ENCODE measurements around the gene PSMB10. TPM values are rescaled to one million over a fixed set of nuclear protein-coding genes. Genes with fewer than 3 reads are reported as not detected.

Gene PSMB10
- total and polyA plus RNA-seq, 2 experiments from 2014 or later: 26.7 to 53.2 TPM

DNA sequence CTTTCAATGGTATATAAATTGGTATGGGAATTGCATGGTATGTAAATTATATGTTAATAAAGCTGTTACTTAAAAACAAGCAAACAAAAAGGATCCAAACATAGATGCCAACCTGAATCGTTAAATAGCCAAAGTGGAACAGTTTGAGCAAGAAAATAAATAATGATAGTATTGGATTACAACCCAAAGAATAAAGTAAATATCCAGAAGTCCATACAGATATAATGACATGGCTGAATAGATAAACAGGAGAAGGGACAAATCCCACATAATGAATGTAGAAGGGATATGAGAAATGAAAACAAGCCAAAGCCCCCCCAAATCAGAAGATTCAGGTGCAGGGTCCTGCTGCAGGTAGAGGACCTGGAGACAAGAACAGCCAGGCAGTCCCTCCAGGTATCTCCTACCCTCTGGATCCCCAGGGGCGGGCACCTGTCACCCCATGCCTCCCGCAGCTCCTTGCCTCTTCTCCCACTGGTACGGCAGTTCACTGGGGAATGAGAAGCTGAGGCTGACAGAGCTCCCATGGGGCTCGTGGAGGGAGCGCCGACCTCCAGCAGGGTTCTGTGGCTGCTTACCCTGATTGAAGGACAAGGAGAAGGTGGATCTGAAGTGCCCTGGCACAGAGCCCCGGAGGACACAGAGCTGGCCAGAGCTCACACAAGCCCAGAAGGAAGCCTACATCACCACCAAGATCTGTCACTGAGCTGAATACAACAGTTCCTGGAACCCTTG is 17.2 kb upstream of the PSMB10 start:
- Histone ChIP-seq H3K27ac (no peak overlapping the region), H3K4me1 (ENCODE audit: low read depth) (no peaks in the 10 kb centered on the region), H3K36me3 (peaks cover 30% of the 10 kb centered on the region), H3K27me3 (no peaks in the 10 kb centered on the region), H3K4me3 (no peak overlapping the region), H3K9me3 (ENCODE audit: low read depth) (no peaks in the 10 kb centered on the region)
- DNase-seq (ENCODE audit: low read depth in 1 of 2, low spot score in 1 of 2): no peak
- TF ChIP-seq, protein P1, sequence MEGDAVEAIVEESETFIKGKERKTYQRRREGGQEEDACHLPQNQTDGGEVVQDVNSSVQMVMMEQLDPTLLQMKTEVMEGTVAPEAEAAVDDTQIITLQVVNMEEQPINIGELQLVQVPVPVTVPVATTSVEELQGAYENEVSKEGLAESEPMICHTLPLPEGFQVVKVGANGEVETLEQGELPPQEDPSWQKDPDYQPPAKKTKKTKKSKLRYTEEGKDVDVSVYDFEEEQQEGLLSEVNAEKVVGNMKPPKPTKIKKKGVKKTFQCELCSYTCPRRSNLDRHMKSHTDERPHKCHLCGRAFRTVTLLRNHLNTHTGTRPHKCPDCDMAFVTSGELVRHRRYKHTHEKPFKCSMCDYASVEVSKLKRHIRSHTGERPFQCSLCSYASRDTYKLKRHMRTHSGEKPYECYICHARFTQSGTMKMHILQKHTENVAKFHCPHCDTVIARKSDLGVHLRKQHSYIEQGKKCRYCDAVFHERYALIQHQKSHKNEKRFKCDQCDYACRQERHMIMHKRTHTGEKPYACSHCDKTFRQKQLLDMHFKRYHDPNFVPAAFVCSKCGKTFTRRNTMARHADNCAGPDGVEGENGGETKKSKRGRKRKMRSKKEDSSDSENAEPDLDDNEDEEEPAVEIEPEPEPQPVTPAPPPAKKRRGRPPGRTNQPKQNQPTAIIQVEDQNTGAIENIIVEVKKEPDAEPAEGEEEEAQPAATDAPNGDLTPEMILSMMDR (IDR thresholded peaks at IDR 0.05; ENCODE audit: low read depth, low read length): no peak

DNA sequence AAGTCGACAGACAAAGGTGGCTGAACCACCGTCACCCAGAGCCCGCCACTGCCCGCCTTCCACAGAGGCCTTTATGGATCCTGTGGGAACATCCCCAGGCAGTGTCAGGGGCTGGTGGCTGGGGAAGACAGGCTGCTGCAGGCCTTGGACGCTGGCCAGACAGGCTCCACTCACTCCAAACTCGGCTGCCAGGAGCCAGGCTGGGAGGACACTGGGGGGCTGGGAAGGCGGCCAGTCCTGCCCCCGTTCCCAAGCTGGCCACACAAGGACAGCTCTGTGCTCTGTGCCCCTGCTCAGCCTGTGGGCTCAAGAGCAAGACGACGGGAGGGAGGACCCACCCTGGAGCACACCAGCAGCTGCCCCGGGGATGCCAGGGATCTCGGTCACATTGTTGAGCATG is 14.8 kb upstream of the PSMB10 start:
- peaks cover 45% of the 10 kb centered on the region for H3K36me3 ChIP-seq
- no peaks in the 10 kb centered on the region for H3K27me3 ChIP-seq
- no peak for DNase-seq (ENCODE audit: low read depth in 1 of 2, low spot score in 1 of 2)
- no peaks in the 10 kb centered on the region for H3K9me3 ChIP-seq (ENCODE audit: low read depth)
- H3K4me3 ChIP-seq: no peak overlapping the region
- TF ChIP-seq, protein P1 (IDR thresholded peaks at IDR 0.05; ENCODE audit: low read depth, low read length): no peak
- H3K4me1 ChIP-seq (ENCODE audit: low read depth): no peaks in the 10 kb centered on the region
- H3K27ac ChIP-seq: no peak overlapping the region

DNA sequence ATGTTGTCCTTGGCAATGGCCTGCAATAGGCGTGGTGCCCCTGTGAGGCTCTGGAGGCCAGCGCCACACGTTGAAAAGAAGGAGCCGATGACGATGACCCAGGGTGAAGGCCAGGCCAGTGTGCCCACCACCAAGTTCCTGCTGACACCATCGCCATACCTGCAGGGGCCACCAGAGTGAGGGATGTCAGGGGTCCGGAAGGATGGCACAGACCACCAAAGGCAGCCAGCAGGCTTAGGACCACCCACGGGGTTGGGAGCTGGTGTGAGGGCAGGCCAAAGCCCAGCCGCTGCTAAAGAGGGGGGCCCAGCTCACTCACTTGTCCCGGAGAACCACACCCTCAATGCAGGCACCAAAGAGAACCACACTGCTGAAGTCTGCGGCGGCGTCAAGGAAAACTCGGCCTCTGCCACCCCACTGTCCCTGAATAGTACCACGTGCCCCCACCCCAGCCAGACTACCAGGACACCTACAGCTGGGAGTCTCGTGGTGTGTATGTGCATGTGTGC is 13.7 kb upstream of the PSMB10 start:
- no peak for DNase-seq (ENCODE audit: low read depth in 1 of 2, low spot score in 1 of 2)
- Histone ChIP-seq H3K27ac (no peak overlapping the region), H3K27me3 (no peaks in the 10 kb centered on the region), H3K36me3 (peaks cover 53% of the 10 kb centered on the region), H3K4me3 (no peak overlapping the region), H3K9me3 (ENCODE audit: low read depth) (no peaks in the 10 kb centered on the region), H3K4me1 (ENCODE audit: low read depth) (no peaks in the 10 kb centered on the region)
- TF ChIP-seq, protein P1 (IDR thresholded peaks at IDR 0.05; ENCODE audit: low read depth, low read length): no peak

DNA sequence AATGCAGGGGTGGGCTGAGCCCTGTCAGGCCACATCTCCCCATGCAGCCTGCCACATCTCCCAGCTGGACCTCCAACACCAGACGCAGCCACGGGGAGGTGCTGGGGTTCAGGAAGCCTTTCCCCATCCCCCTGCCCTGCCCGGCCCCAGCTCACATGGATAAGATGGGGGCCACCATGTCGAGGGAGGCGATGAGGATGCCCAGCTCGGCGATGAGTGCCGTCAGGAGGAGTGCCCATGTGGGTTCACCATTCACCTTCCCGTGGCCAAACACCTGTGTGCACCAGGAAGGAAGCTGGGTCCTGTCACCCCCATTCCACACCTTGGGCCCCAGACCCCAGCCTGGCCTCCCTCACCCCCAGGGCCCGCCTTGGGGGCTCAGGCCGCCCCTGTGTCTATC is 13.0 kb upstream of the PSMB10 start:
- peaks cover 59% of the 10 kb centered on the region for H3K36me3 ChIP-seq
- no peaks in the 10 kb centered on the region for H3K27me3 ChIP-seq
- H3K4me1 ChIP-seq (ENCODE audit: low read depth): no peaks in the 10 kb centered on the region
- no peak overlapping the region for H3K4me3 ChIP-seq
- no peak for DNase-seq (ENCODE audit: low read depth in 1 of 2, low spot score in 1 of 2)
- H3K27ac ChIP-seq: no peak overlapping the region
- H3K9me3 ChIP-seq (ENCODE audit: low read depth): no peaks in the 10 kb centered on the region
- TF ChIP-seq, protein P1 (IDR thresholded peaks at IDR 0.05; ENCODE audit: low read depth, low read length): no peak

DNA sequence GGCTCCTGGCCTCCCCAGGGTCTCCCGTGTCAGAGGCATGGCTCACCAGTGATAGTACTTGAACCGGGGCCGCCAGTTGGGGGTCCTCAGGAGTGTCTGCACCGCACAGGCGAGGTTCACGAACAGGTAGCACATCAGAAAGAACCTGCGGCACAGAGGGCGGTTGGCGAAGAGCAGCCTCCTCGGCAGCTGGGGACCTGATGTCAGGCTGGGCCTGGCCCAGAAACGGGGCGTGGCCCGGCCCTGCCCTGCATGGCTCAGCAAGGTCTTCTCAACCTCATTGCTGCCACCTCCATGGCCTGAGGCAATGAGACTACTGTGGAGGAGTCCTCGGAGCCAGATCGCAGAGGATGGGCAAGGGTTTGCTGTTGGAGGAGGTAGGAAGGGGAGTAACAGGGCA is 11.4 kb upstream of the PSMB10 start:
- Histone ChIP-seq H3K9me3 (ENCODE audit: low read depth) (no peaks in the 10 kb centered on the region), H3K27ac (no peak overlapping the region), H3K36me3 (peaks cover 52% of the 10 kb centered on the region), H3K4me3 (no peak overlapping the region), H3K27me3 (no peaks in the 10 kb centered on the region), H3K4me1 (ENCODE audit: low read depth) (no peaks in the 10 kb centered on the region)
- DNase-seq (ENCODE audit: low read depth in 1 of 2, low spot score in 1 of 2): no peak
- TF ChIP-seq, protein P1 (IDR thresholded peaks at IDR 0.05; ENCODE audit: low read depth, low read length): no peak
